Measurements from ENCODE around the gene PUM1.
"Not testable (repeated sequence)": the region's sequence is repeated elsewhere in the genome, so short reads cannot be mapped to it uniquely, and the experiment has no call there.

PUM1 gene

DNA sequence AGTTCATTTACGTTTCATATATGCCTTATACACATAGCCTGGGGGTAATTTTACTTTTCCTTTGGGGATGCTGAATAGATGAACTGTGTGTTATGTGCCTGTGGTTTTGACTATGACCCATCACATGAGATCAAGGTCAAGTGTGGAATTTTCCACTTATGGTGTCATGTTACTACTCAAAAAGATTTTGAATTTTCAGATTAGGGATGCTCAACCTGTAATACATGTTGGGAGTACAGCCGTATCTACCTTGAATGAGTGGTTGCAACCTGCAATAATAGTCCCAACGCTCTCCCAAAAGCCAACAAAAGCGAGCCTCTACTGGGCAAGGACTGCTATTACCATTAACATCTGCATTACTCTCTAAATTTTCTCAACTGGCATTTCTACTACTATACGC lies 88.4 kb downstream of the PUM1 start:
- TF ChIP-seq, protein P1, sequence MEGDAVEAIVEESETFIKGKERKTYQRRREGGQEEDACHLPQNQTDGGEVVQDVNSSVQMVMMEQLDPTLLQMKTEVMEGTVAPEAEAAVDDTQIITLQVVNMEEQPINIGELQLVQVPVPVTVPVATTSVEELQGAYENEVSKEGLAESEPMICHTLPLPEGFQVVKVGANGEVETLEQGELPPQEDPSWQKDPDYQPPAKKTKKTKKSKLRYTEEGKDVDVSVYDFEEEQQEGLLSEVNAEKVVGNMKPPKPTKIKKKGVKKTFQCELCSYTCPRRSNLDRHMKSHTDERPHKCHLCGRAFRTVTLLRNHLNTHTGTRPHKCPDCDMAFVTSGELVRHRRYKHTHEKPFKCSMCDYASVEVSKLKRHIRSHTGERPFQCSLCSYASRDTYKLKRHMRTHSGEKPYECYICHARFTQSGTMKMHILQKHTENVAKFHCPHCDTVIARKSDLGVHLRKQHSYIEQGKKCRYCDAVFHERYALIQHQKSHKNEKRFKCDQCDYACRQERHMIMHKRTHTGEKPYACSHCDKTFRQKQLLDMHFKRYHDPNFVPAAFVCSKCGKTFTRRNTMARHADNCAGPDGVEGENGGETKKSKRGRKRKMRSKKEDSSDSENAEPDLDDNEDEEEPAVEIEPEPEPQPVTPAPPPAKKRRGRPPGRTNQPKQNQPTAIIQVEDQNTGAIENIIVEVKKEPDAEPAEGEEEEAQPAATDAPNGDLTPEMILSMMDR (conservative IDR thresholded peaks at IDR 0.05; ENCODE audit: low read depth, low read length) = no peak
- peaks cover 9% of the 10 kb centered on the region; the same call in 1 of the 2 replicates for H3K36me3 ChIP-seq (ENCODE audit: insufficient read depth)
- H3K79me2 ChIP-seq (ENCODE audit: insufficient read depth, low read depth) = peaks cover 45% of the 10 kb centered on the region
- no peaks in the 10 kb centered on the region for H4K20me1 ChIP-seq (ENCODE audit: insufficient read depth)
- no peak overlapping the region for H3K4me3 ChIP-seq (IDR thresholded peaks at IDR 0.05; ENCODE audit: insufficient read depth, low read depth, low read length)
- no peak overlapping the region for H3K4me2 ChIP-seq
- no peak overlapping the region for H3K9ac ChIP-seq
- H3K27me3 ChIP-seq (ENCODE audit: insufficient read depth, low read depth) = no peaks in the 10 kb centered on the region
- no peak overlapping the region for H2AFZ ChIP-seq (ENCODE audit: low read depth)
- H3K27ac ChIP-seq = no peak overlapping the region
- H3K4me1 ChIP-seq (ENCODE audit: low read depth, poor library complexity, severe bottlenecking) = peaks cover 10% of the 10 kb centered on the region

DNA sequence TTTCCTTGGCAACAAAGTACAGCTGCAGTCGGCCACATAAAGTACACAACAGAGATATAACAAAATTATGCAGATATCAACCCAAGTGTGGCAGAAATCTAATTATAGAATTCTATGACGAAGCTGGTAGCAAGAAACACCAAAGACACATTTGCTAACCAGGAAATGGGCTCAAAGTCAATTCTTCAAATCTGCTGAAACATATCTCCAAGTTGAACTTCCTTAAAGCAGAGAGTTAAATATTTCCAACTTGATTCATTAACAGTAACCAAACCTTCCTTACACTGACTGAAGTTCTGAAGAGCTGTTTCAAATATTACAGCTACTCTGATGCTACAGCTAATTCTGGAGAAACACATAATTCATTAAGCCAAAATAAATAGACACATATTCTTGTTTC lies 89.4 kb downstream of the PUM1 start:
- Histone ChIP-seq H2AFZ (ENCODE audit: low read depth) (no peak overlapping the region), H3K4me1 (ENCODE audit: low read depth, poor library complexity, severe bottlenecking) (peaks cover 18% of the 10 kb centered on the region), H4K20me1 (ENCODE audit: insufficient read depth) (0 out of 2 replicates have a peak, but pooled peaks cover 6% of the 10 kb centered on the region), H3K9ac (no peak overlapping the region), H3K36me3 (ENCODE audit: insufficient read depth) (peaks cover 9% of the 10 kb centered on the region; the same call in 1 of the 2 replicates), H3K4me3 (IDR thresholded peaks at IDR 0.05; ENCODE audit: insufficient read depth, low read depth, low read length) (no peak overlapping the region), H3K79me2 (ENCODE audit: insufficient read depth, low read depth) (peaks cover 49% of the 10 kb centered on the region), H3K4me2 (no peak overlapping the region), H3K27ac (no peak overlapping the region), H3K27me3 (ENCODE audit: insufficient read depth, low read depth) (no peaks in the 10 kb centered on the region)
- TF ChIP-seq, protein P1 (conservative IDR thresholded peaks at IDR 0.05; ENCODE audit: low read depth, low read length) = no peak

DNA sequence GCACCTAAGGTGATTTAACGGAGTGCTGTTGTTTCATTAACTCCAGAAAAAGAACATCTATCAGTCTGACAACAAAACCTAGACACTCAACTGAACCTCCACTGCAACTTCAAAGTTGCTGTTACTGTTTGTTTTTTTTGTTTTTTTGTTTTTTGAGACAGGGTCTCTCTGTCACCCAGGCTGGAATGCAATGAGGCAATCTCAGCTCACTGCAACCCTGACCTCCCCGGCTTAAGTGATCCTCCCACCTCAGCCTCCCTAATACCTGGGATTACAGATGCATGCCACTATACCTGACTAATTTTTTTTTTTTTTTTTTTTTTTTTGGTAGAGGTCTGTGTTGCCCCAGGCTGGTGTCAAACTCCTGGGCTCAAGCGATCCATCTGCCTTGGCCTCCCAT lies 90.3 kb downstream of the PUM1 start:
- Histone ChIP-seq H3K27ac (no peak overlapping the region), H3K4me3 (IDR thresholded peaks at IDR 0.05; ENCODE audit: insufficient read depth, low read depth, low read length) (no peak overlapping the region), H4K20me1 (ENCODE audit: insufficient read depth) (peaks cover 15% of the 10 kb centered on the region; the same call in 1 of the 2 replicates), H3K9ac (no peak overlapping the region), H3K36me3 (ENCODE audit: insufficient read depth) (peaks cover 6% of the 10 kb centered on the region; the same call in 1 of the 2 replicates), H3K79me2 (ENCODE audit: insufficient read depth, low read depth) (peaks cover 58% of the 10 kb centered on the region), H3K4me2 (no peak overlapping the region), H2AFZ (ENCODE audit: low read depth) (no peak overlapping the region), H3K27me3 (ENCODE audit: insufficient read depth, low read depth) (no peaks in the 10 kb centered on the region), H3K4me1 (ENCODE audit: low read depth, poor library complexity, severe bottlenecking) (peaks cover 28% of the 10 kb centered on the region)
- TF ChIP-seq, protein P1 (conservative IDR thresholded peaks at IDR 0.05; ENCODE audit: low read depth, low read length) = no peak

DNA sequence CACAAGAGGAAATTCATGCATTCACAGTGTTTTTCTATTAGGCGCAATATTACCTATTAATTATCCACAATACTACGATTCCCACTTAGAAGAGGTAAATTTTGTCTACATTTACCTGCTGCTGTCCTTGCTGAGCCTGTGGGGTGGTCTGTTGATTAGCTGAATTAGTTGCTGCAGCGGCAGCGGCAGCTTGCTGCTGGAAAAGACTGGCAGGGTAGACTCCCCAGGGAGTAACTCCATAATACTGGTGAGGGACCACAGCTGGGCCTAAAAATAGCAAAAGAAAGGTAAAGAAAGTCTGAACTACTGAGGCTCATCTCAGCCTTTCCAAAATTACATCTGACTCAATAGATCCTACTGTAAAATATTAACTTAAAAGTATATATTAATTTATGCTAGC lies 91.0 kb downstream of the PUM1 start:
- Histone ChIP-seq H3K36me3 (ENCODE audit: insufficient read depth) (no peaks in the 10 kb centered on the region), H3K27me3 (ENCODE audit: insufficient read depth, low read depth) (no peaks in the 10 kb centered on the region), H3K79me2 (ENCODE audit: insufficient read depth, low read depth) (peaks cover 55% of the 10 kb centered on the region), H3K4me2 (no peak overlapping the region), H4K20me1 (ENCODE audit: insufficient read depth) (peaks cover 18% of the 10 kb centered on the region), H3K4me1 (ENCODE audit: low read depth, poor library complexity, severe bottlenecking) (peaks cover 34% of the 10 kb centered on the region), H3K4me3 (IDR thresholded peaks at IDR 0.05; ENCODE audit: insufficient read depth, low read depth, low read length) (no peak overlapping the region), H3K9ac (no peak overlapping the region), H3K27ac (no peak overlapping the region), H2AFZ (ENCODE audit: low read depth) (no peak overlapping the region)
- TF ChIP-seq, protein P1 (conservative IDR thresholded peaks at IDR 0.05; ENCODE audit: low read depth, low read length) = no peak

DNA sequence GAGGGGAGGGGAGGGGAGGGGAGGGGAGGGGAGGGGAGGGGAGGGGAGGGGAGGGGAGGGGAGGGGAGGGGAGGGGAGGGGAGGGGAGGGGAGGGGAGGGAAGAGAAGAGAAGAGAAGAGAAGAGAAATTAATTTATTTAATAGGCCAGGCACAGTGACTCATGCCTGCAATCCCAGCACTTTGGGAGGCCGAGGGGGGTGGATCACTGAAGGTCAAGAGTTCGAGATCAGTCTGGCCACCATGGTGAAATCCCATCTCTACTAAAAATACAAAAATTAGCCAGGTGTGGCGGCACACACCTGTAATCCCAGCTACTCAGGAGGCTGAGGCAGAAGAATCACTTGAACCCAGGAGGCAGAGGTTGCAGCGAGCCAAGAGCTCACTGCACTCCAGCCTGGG lies 93.2 kb downstream of the PUM1 start:
- H3K36me3 ChIP-seq (ENCODE audit: insufficient read depth); H3K27ac ChIP-seq; H3K4me2 ChIP-seq; H3K9ac ChIP-seq; H2AFZ ChIP-seq (ENCODE audit: low read depth); H3K4me3 ChIP-seq (IDR thresholded peaks at IDR 0.05; ENCODE audit: insufficient read depth, low read depth, low read length); H3K27me3 ChIP-seq (ENCODE audit: insufficient read depth, low read depth): not testable (repeated sequence)
- Histone ChIP-seq H3K79me2 (ENCODE audit: insufficient read depth, low read depth) (peaks cover 53% of the 10 kb centered on the region), H4K20me1 (ENCODE audit: insufficient read depth) (peaks cover 18% of the 10 kb centered on the region), H3K4me1 (ENCODE audit: low read depth, poor library complexity, severe bottlenecking) (peaks cover 38% of the 10 kb centered on the region)

All from KMS-11 (cell line).